Measurements from ENCODE around the gene SH2D4B. TPM values are rescaled to one million over a fixed set of nuclear protein-coding genes. Genes with fewer than 3 reads are reported as not detected.

Gene SH2D4B
- total and polyA plus RNA-seq, 2 donors: 0.09 to 0.18 TPM

DNA sequence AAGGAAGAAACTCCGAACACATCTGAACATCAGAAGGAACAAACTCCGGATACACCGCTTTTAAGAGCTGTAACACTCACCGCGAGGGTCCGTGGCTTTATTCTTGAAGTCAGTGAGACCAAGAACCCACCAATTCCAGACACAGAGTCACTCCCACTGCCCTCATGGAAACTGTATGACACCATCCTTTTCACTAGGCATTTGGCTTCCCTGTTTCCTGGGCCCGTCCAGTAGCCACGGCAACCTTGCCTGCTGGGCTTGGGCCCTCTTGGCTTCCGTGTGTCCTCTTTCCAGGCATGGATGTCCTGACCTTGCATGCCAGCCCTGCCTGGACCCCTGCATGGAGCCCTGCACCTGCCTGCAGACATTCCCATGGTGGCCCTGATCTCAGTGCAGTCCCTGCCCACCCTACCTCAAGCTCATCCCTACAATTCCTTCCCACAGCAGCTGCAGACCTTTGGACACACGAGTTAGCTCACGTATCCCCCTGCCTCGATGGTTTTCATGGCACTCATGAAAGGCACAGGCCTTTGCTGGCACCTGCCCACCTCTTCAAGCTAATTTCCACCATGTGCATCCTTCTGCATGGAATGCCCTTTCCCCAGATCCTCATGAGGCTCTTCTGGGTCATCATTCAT lies 6.7 kb downstream of the SH2D4B start:
- Histone ChIP-seq H3K4me3 (ENCODE audit: low read length in 2 of 2) (no peak overlapping the region), H3K36me3 (ENCODE audit: control insufficient read depth in 2 of 2, insufficient read depth in 2 of 2, low read length in 1 of 2) (no peaks in the 10 kb centered on the region), H3K27me3 (ENCODE audit: control insufficient read depth in 2 of 2, insufficient read depth in 1 of 2, low read length in 1 of 2) (peaks cover 0 to 2% of the 10 kb centered on the region in 2 donors), H3K27ac (ENCODE audit: low read depth in 1 of 2, low read length in 1 of 2) (no peak overlapping the region), H3K9me3 (ENCODE audit: control insufficient read depth in 2 of 2, insufficient read depth in 1 of 2, low read length in 1 of 2) (no peaks in the 10 kb centered on the region), H3K4me1 (ENCODE audit: control insufficient read depth in 2 of 2, insufficient read depth in 2 of 2, low read length in 2 of 2) (peaks cover 0 to 6% of the 10 kb centered on the region in 2 donors)
- DNase-seq (ENCODE audit: low read depth in 6 of 9, low spot score in 9 of 9): no peak
- 91% methylated on average over 12 of the region's 12 CpGs for WGBS

DNA sequence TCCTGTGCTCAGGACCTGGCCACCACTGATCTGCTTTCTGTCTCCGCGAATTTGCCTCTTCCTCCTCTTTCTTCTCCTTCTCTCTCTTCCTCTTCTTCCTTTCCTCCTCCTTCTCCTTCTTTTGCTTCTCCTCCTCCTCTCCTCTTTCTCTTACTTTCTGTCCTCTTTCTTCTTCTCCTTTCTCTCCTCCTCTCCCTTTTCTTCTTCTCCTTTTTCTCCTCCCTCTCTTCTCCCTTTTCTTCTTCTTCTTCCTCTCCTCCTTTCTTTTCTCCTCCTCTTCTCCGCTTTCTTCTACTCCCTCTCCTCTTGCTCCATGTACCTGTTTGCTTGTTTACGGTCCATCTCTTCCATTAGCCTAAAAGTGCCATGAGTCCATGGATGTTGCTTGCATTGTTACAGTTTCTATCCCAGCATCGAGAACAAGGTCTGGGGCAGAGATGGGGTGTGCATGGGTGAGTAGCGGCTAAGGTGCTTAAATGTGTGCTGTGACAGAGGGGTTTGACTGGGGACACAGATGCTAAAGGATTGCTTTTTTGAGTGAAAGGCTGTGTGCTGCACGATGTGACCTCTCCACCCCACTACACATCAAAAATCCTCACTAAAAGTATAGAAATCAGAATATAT lies 7.7 kb downstream of the SH2D4B start:
- no peak for DNase-seq (ENCODE audit: low read depth in 6 of 9, low spot score in 9 of 9)
- Histone ChIP-seq H3K9me3 (ENCODE audit: control insufficient read depth in 2 of 2, insufficient read depth in 1 of 2, low read length in 1 of 2) (no peaks in the 10 kb centered on the region), H3K4me3 (ENCODE audit: low read length in 2 of 2) (no peak overlapping the region), H3K27me3 (ENCODE audit: control insufficient read depth in 2 of 2, insufficient read depth in 1 of 2, low read length in 1 of 2) (peaks cover 0 to 2% of the 10 kb centered on the region in 2 donors), H3K27ac (ENCODE audit: low read depth in 1 of 2, low read length in 1 of 2) (no peak overlapping the region), H3K4me1 (ENCODE audit: control insufficient read depth in 2 of 2, insufficient read depth in 2 of 2, low read length in 2 of 2) (peaks cover 0 to 3% of the 10 kb centered on the region in 2 donors), H3K36me3 (ENCODE audit: control insufficient read depth in 2 of 2, insufficient read depth in 2 of 2, low read length in 1 of 2) (no peaks in the 10 kb centered on the region)
- WGBS: 94% methylated on average over 7 of the region's 7 CpGs

DNA sequence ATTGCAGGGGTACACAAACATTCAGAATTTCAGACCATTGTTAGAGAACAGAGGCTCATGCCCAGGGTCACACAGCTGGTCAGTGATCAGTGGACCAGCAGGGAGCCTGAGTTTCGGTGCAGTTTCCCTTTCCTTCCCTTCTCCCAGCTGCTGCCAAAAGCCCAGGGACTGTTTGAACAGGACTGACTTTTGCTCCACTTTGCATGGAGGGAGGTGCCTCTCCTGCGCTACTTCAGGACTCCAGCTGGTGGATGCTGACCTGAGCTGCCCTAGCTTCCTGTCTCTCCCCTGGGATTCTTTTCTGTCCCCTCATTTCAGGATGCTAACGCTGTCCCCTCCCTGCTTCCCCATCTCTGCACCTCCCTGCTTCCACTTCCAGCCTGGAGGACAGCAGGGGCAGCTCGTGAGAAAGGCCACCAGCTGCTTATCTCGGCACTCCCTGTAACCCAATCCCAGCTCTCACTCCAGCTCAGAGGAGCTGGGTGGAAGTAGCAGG lies 14.5 kb downstream of the SH2D4B start:
- 81% methylated on average over 5 of the region's 5 CpGs for WGBS
- no peak for DNase-seq (ENCODE audit: low read depth in 6 of 9, low spot score in 9 of 9)
- Histone ChIP-seq H3K27me3 (ENCODE audit: control insufficient read depth in 2 of 2, insufficient read depth in 1 of 2, low read length in 1 of 2) (no peaks in the 10 kb centered on the region), H3K36me3 (ENCODE audit: control insufficient read depth in 2 of 2, insufficient read depth in 2 of 2, low read length in 1 of 2) (no peaks in the 10 kb centered on the region), H3K27ac (ENCODE audit: low read depth in 1 of 2, low read length in 1 of 2) (no peak overlapping the region), H3K4me1 (ENCODE audit: control insufficient read depth in 2 of 2, insufficient read depth in 2 of 2, low read length in 2 of 2) (no peaks in the 10 kb centered on the region), H3K4me3 (ENCODE audit: low read length in 2 of 2) (no peak overlapping the region), H3K9me3 (ENCODE audit: control insufficient read depth in 2 of 2, insufficient read depth in 1 of 2, low read length in 1 of 2) (no peaks in the 10 kb centered on the region)

DNA sequence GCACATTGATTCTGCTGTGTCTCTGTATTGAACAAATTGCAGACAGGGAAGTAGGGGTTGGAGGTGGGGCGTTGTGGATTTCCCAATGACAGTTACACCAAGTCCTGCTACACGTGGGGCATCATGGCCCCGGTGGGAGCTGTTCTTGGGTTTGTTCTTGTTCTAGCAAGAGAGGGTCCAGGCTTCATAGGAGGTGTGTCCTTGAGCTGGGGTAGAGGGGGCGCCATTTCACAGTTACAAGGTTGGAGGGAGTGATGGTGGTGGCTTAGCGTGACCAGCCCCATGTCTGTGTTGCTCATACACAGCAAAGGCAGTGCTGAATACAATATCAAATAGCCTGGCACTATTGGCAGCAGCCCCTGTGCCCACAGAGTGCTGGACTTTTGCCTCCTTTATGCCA lies 15.7 kb downstream of the SH2D4B start:
- H3K4me1 ChIP-seq (ENCODE audit: control insufficient read depth in 2 of 2, insufficient read depth in 2 of 2, low read length in 2 of 2): no peaks in the 10 kb centered on the region
- 88% methylated on average over 5 of the region's 5 CpGs for WGBS
- no peaks in the 10 kb centered on the region for H3K27me3 ChIP-seq (ENCODE audit: control insufficient read depth in 2 of 2, insufficient read depth in 1 of 2, low read length in 1 of 2)
- no peak for DNase-seq (ENCODE audit: low read depth in 6 of 9, low spot score in 9 of 9)
- no peak overlapping the region for H3K4me3 ChIP-seq (ENCODE audit: low read length in 2 of 2)
- no peak overlapping the region for H3K27ac ChIP-seq (ENCODE audit: low read depth in 1 of 2, low read length in 1 of 2)
- no peaks in the 10 kb centered on the region for H3K36me3 ChIP-seq (ENCODE audit: control insufficient read depth in 2 of 2, insufficient read depth in 2 of 2, low read length in 1 of 2)
- H3K9me3 ChIP-seq (ENCODE audit: control insufficient read depth in 2 of 2, insufficient read depth in 1 of 2, low read length in 1 of 2): no peaks in the 10 kb centered on the region

DNA sequence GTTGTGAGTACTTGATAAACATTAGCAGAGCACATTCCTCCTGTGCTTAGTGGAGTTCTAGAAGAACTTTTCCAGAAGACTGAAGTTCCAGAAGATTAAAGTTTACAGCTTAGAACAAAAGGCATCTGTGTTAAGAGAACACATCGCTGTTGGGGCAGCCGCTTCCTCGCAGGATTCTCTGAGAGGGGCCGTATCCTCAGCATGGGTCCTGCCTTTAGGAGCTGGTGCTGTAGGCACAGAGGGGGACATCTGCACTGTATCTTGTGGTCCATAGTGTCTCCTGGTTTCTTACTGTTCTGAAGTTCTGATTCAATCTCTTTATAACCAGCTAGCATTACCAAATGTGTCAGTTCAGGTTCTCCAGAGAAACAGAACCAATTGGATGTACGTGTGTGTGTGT lies 16.3 kb downstream of the SH2D4B start:
- 98% methylated on average over 5 of the region's 5 CpGs for WGBS
- no peak overlapping the region for H3K4me3 ChIP-seq (ENCODE audit: low read length in 2 of 2)
- H3K4me1 ChIP-seq (ENCODE audit: control insufficient read depth in 2 of 2, insufficient read depth in 2 of 2, low read length in 2 of 2): no peaks in the 10 kb centered on the region
- H3K36me3 ChIP-seq (ENCODE audit: control insufficient read depth in 2 of 2, insufficient read depth in 2 of 2, low read length in 1 of 2): no peaks in the 10 kb centered on the region
- H3K9me3 ChIP-seq (ENCODE audit: control insufficient read depth in 2 of 2, insufficient read depth in 1 of 2, low read length in 1 of 2): no peaks in the 10 kb centered on the region
- no peaks in the 10 kb centered on the region for H3K27me3 ChIP-seq (ENCODE audit: control insufficient read depth in 2 of 2, insufficient read depth in 1 of 2, low read length in 1 of 2)
- DNase-seq (ENCODE audit: low read depth in 6 of 9, low spot score in 9 of 9): no peak
- H3K27ac ChIP-seq (ENCODE audit: low read depth in 1 of 2, low read length in 1 of 2): no peak overlapping the region

DNA sequence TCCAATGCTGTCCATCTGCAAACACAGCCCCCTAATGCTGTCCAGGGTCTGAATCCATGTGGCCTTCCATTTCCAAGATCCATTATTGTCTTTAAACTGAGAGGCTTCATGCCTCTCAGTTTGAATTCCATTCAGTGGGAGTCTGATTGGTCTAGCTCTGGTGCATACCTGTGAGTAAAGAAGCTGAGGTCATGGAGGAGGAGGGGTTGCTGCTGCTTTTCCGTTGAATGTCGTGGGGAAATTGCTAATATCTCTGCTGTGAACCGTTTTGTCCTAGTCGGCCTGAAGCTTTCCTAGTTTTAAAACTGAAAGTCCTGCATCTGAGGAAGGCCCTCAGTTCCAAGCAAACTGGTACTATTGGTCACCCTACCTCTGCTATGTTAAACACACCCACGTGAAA lies 17.7 kb downstream of the SH2D4B start:
- Histone ChIP-seq H3K36me3 (ENCODE audit: control insufficient read depth in 2 of 2, insufficient read depth in 2 of 2, low read length in 1 of 2) (no peaks in the 10 kb centered on the region), H3K27me3 (ENCODE audit: control insufficient read depth in 2 of 2, insufficient read depth in 1 of 2, low read length in 1 of 2) (no peaks in the 10 kb centered on the region), H3K4me3 (ENCODE audit: low read length in 2 of 2) (no peak overlapping the region), H3K4me1 (ENCODE audit: control insufficient read depth in 2 of 2, insufficient read depth in 2 of 2, low read length in 2 of 2) (no peaks in the 10 kb centered on the region), H3K9me3 (ENCODE audit: control insufficient read depth in 2 of 2, insufficient read depth in 1 of 2, low read length in 1 of 2) (no peaks in the 10 kb centered on the region), H3K27ac (ENCODE audit: low read depth in 1 of 2, low read length in 1 of 2) (no peak overlapping the region)
- DNase-seq (ENCODE audit: low read depth in 6 of 9, low spot score in 9 of 9): no peak
- WGBS: 89% methylated on average over 5 of the region's 5 CpGs

DNA sequence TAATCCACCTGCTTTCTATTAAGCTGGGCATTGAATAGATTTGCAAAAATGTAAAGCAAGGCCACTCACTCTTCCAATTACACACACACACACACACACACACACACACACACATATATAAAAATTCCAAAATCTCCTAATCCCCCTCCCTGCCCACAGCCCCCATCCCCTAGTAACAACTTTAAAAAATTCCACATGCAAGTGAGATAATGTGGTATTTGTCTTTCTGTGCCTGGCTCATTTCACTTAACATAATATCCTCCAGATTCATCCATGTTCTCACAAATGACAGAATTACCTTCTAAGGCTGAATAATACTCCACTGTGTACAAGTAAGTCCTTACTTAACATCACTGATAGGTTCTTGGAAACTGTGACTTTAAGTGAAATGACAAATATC lies 24.2 kb downstream of the SH2D4B start:
- H3K27me3 ChIP-seq (ENCODE audit: control insufficient read depth in 2 of 2, insufficient read depth in 1 of 2, low read length in 1 of 2): no peaks in the 10 kb centered on the region
- no peak overlapping the region for H3K27ac ChIP-seq (ENCODE audit: low read depth in 1 of 2, low read length in 1 of 2)
- DNase-seq (ENCODE audit: low read depth in 6 of 9, low spot score in 9 of 9): no peak
- H3K36me3 ChIP-seq (ENCODE audit: control insufficient read depth in 2 of 2, insufficient read depth in 2 of 2, low read length in 1 of 2): no peaks in the 10 kb centered on the region
- no peak overlapping the region for H3K4me3 ChIP-seq (ENCODE audit: low read length in 2 of 2)
- no peaks in the 10 kb centered on the region for H3K9me3 ChIP-seq (ENCODE audit: control insufficient read depth in 2 of 2, insufficient read depth in 1 of 2, low read length in 1 of 2)
- no peaks in the 10 kb centered on the region for H3K4me1 ChIP-seq (ENCODE audit: control insufficient read depth in 2 of 2, insufficient read depth in 2 of 2, low read length in 2 of 2)

DNA sequence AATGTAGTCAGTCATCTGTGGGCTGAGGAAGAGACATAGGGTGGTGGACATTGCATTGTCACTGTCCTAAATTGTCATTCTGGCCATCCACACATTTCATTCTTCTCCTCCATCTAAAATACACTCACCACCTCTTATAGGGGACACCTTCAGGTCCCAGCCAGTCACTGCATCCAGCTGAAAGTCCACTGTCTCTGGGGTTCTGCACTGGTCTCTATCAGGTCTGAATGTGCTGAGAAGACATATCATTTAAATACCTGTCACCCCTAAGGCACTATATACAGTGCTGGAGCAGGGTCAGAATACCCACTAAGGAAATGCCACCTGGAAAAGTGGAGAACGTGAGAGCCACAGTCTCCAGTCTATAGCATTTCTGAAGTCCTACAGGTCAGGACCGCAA lies 29.6 kb downstream of the SH2D4B start:
- WGBS: 95% methylated on average over 2 of the region's 2 CpGs
- no peaks in the 10 kb centered on the region for H3K4me1 ChIP-seq (ENCODE audit: control insufficient read depth in 2 of 2, insufficient read depth in 2 of 2, low read length in 2 of 2)

DNA sequence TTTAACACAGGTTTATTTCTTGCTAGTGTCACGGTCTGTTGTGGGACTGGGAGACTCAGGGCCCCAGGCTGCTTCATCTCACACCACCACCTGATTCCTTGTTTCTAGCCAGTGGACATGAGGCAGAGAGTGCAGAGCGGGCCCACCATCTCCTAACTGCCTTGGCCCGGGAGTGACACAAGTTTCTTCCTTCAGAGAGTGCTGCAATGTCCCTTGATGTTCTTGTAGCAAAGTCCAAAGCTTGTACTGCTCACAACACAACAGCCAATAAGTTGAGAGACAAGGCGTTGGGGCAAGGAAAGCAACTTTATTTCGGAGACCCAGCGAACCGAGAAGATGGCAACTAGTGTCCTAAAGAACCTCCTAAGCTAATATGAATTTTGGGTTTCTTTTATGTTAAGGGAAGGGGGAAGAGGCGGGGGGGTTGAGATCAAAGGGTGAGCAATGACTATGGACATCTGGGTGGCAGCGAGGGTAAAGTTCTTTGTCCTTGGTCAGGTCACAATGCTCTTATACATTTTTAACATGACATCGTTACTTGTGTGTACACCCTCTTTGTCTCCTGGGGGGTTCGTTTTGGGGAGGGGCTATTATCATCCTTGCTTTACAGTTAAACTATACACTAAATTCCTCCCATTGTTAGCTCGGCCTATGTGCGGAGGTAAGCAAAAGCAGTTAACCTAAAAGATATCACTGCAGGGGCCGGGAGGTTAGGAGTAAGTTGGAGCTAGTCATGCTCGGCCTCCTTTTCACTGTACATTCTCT lies 31.6 kb downstream of the SH2D4B start:
- no peaks in the 10 kb centered on the region for H3K4me1 ChIP-seq (ENCODE audit: control insufficient read depth in 2 of 2, insufficient read depth in 2 of 2, low read length in 2 of 2)
- DNase-seq (ENCODE audit: low read depth in 6 of 9, low spot score in 9 of 9): no peak
- H3K36me3 ChIP-seq (ENCODE audit: control insufficient read depth in 2 of 2, insufficient read depth in 2 of 2, low read length in 1 of 2): no peaks in the 10 kb centered on the region
- no peak overlapping the region for H3K4me3 ChIP-seq (ENCODE audit: low read length in 2 of 2)
- no peaks in the 10 kb centered on the region for H3K27me3 ChIP-seq (ENCODE audit: control insufficient read depth in 2 of 2, insufficient read depth in 1 of 2, low read length in 1 of 2)
- 94% methylated on average over 15 of the region's 15 CpGs for WGBS
- H3K9me3 ChIP-seq (ENCODE audit: control insufficient read depth in 2 of 2, insufficient read depth in 1 of 2, low read length in 1 of 2): no peaks in the 10 kb centered on the region
- no peak overlapping the region for H3K27ac ChIP-seq (ENCODE audit: low read depth in 1 of 2, low read length in 1 of 2)

More for the DNA sequence above, 29.6 kb downstream of the SH2D4B start:
- DNase-seq (ENCODE audit: low read depth in 6 of 9, low spot score in 9 of 9): no peak
- no peaks in the 10 kb centered on the region for H3K9me3 ChIP-seq (ENCODE audit: control insufficient read depth in 2 of 2, insufficient read depth in 1 of 2, low read length in 1 of 2)
- H3K27me3 ChIP-seq (ENCODE audit: control insufficient read depth in 2 of 2, insufficient read depth in 1 of 2, low read length in 1 of 2): no peaks in the 10 kb centered on the region
- H3K36me3 ChIP-seq (ENCODE audit: control insufficient read depth in 2 of 2, insufficient read depth in 2 of 2, low read length in 1 of 2): no peaks in the 10 kb centered on the region
- H3K4me3 ChIP-seq (ENCODE audit: low read length in 2 of 2): no peak overlapping the region
- H3K27ac ChIP-seq (ENCODE audit: low read depth in 1 of 2, low read length in 1 of 2): no peak overlapping the region

Data from thymus (tissue), 11 donors.